GM12874 (cell line): Measurements from ENCODE around the gene HSD17B1.
"Not testable (repeated sequence)": the region's sequence is repeated elsewhere in the genome, so short reads cannot be mapped to it uniquely, and the experiment has no call there.

ENCODE experiments used
- CTCF ChIP-seq: IDR thresholded peaks from 2 replicates; pipeline ENCODE4 v1.5.1; 2011; ENCODE audit warnings: low read depth, mild to moderate bottlenecking, control low read depth, low read length, moderate library complexity; ENCODE audit not compliant: insufficient read depth

The HSD17B1 gene

GRCh38 chr17:42552736-42553135 lies at the start of gene HSD17B1:
Gene HSD17B1, plus strand, starts transcription at chr17:42552923. Its CDS starts 11 bp downstream, at chr17:42552934.
- TF ChIP-seq CTCF, result not testable (repeated sequence)

- no peak for TF ChIP-seq CTCF
These were observed 49.8 kb upstream of the HSD17B1 start for GRCh38 chr17:42502926-42503325.

GRCh38 chr17:42507671-42508070 lies 45.1 kb upstream of the HSD17B1 start:
- TF ChIP-seq CTCF, result no peak

GRCh38 chr17:42508426-42509165 lies 44.1 kb upstream of the HSD17B1 start:
- no peak for TF ChIP-seq CTCF

GRCh38 chr17:42509409-42509808 lies 43.3 kb upstream of the HSD17B1 start:
- TF ChIP-seq CTCF, result no peak

GRCh38 chr17:42509841-42510240 lies 42.9 kb upstream of the HSD17B1 start:
- TF ChIP-seq CTCF, result no peak

- TF ChIP-seq CTCF, result no peak
These were observed 40.5 kb upstream of the HSD17B1 start for GRCh38 chr17:42512246-42512645.
